MM.1S (cell line): ENCODE measurements around the gene ATP10B.

Experiments
- DNase-seq: peaks from one replicate; pipeline ENCODE4 v3.0.0-alpha.2; 2015
- H2AFZ ChIP-seq: fragments of 300-600 bp; sonication (generic); 2 replicates; pipeline ENCODE4 v1.6.0; 2016; ENCODE audit warnings: antibody characterized with exemption, low read length
- H3F3A ChIP-seq: fragments of 300-600 bp; sonication (generic); 2 replicates; pipeline ENCODE4 v1.6.1; 2016; ENCODE audit warnings: mild to moderate bottlenecking, antibody characterized with exemption, low read length, moderate library complexity, mixed read lengths; ENCODE audit not compliant: insufficient read depth
- H3K27ac ChIP-seq: fragments of 300-600 bp; sonication (generic); 2 replicates; pipeline ENCODE4 v1.5.1; 2016; ENCODE audit warnings: mild to moderate bottlenecking, low read length
- H3K27me3 ChIP-seq: fragments of 300-600 bp; sonication (generic); replicated peaks from 2 replicates; pipeline ENCODE4 v1.6.0; 2016; ENCODE audit warnings: low read length; ENCODE audit not compliant: insufficient read depth
- H3K36me3 ChIP-seq: fragments of 300-600 bp; sonication (generic); replicated peaks from 2 replicates; pipeline ENCODE4 v1.6.1; 2016; ENCODE audit warnings: mild to moderate bottlenecking, low read length, mixed read lengths; ENCODE audit not compliant: insufficient read depth
- H3K4me1 ChIP-seq: fragments of 300-600 bp; sonication (generic); 2 replicates; pipeline ENCODE4 v1.6.1; 2016; ENCODE audit warnings: low read length, mixed read lengths
- H3K4me2 ChIP-seq: fragments of 300-600 bp; sonication (generic); 2 replicates; pipeline ENCODE4 v1.6.0; 2016; ENCODE audit warnings: low read depth, low read length
- H3K4me3 ChIP-seq: fragments of 300-600 bp; sonication (generic); 2 replicates; pipeline ENCODE4 v1.5.1; 2016; ENCODE audit warnings: low read length, mixed read lengths
- H3K79me2 ChIP-seq: fragments of 300-600 bp; sonication (generic); 2 replicates; pipeline ENCODE4 v1.6.1; 2016; ENCODE audit warnings: mixed run types, low read length, mixed read lengths
- H3K9ac ChIP-seq: fragments of 300-600 bp; sonication (generic); 2 replicates; pipeline ENCODE4 v1.6.1; 2016; ENCODE audit warnings: low read length, mixed read lengths
- H3K9me2 ChIP-seq: fragments of 300-600 bp; sonication (generic); replicated peaks from 2 replicates; pipeline ENCODE4 v1.6.1; 2016; ENCODE audit warnings: mild to moderate bottlenecking, low read length, mixed read lengths; ENCODE audit not compliant: insufficient read depth
- H3K9me3 ChIP-seq: fragments of 300-600 bp; sonication (generic); replicated peaks from 2 replicates; pipeline ENCODE4 v1.6.1; 2016; ENCODE audit warnings: mild to moderate bottlenecking, low read length, mixed read lengths; ENCODE audit not compliant: insufficient read depth
- H4K20me1 ChIP-seq: fragments of 300-600 bp; sonication (generic); 2 replicates; pipeline ENCODE4 v1.6.1; 2016; ENCODE audit warnings: mild to moderate bottlenecking, low read length, moderate library complexity, mixed read lengths; ENCODE audit not compliant: insufficient read depth
- EZH2 ChIP-seq: fragments of 300-600 bp; sonication (generic); optimal IDR thresholded peaks from 2 replicates; pipeline ENCODE3; 2017; ENCODE audit warnings: low read depth, mild to moderate bottlenecking, antibody characterized with exemption, low read length, mixed read lengths
- EZH2phosphoT487 ChIP-seq: fragments of 300-600 bp; sonication (generic); IDR thresholded peaks from 2 replicates; pipeline ENCODE4 v1.6.1; 2018; ENCODE audit warnings: antibody characterized with exemption, low read length
- TF ChIP-seq, protein P1 (sequence below): fragments of 300-600 bp; sonication (generic); IDR thresholded peaks from 2 replicates; pipeline ENCODE4 v1.5.1; 2016; ENCODE audit warnings: antibody characterized with exemption, low read length, mixed read lengths

Gene ATP10B

DNA sequence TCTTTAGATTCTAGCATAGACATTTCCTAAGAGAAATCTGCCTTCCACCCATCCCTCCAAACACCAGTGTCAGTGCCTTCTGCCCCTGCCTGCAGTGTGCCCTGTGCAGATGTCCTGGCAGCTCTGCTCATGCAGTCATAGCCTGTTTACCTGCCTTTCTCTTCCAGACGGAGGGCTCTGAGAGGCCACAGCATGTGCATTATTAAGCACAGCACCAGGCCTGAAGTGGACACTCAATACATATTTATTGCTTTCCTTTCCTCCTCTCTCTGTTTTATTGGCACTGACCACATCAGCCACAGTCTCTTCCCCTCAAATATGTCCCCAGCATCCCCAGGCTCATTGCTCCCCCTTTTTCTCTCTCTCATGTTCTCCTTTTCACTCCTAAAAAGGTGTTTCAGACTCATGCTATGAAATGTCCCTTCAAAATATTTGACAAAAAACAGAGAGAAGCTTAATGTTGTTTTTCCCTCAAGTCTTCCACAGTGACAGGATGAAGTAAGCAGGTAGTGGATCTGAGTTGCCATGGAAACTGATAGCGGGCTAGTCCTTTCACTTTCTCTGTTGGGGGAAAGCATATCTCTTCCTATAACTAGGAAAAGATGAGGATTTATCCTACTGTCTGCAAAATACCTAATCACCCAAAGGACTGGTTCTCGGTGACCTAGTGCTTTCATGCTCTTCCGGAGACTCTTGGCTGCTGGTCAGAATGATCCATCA lies 100.9 kb downstream of the ATP10B start:
- Histone ChIP-seq H3K9me2 (no peaks in the 10 kb centered on the region), H4K20me1 (no peaks in the 10 kb centered on the region), H2AFZ (no peak overlapping the region), H3K9ac (no peak overlapping the region), H3K36me3 (no peaks in the 10 kb centered on the region), H3K4me2 (peak overlapping the region; percentile 12; the same call in 1 of the 2 replicates), H3K27me3 (no peaks in the 10 kb centered on the region), H3K27ac (no peak overlapping the region), H3K4me1 (peaks cover 46% of the 10 kb centered on the region), H3F3A (peaks cover 28% of the 10 kb centered on the region), H3K9me3 (no peaks in the 10 kb centered on the region), H3K4me3 (no peak overlapping the region), H3K79me2 (no peaks in the 10 kb centered on the region)
- TF ChIP-seq, protein P1, sequence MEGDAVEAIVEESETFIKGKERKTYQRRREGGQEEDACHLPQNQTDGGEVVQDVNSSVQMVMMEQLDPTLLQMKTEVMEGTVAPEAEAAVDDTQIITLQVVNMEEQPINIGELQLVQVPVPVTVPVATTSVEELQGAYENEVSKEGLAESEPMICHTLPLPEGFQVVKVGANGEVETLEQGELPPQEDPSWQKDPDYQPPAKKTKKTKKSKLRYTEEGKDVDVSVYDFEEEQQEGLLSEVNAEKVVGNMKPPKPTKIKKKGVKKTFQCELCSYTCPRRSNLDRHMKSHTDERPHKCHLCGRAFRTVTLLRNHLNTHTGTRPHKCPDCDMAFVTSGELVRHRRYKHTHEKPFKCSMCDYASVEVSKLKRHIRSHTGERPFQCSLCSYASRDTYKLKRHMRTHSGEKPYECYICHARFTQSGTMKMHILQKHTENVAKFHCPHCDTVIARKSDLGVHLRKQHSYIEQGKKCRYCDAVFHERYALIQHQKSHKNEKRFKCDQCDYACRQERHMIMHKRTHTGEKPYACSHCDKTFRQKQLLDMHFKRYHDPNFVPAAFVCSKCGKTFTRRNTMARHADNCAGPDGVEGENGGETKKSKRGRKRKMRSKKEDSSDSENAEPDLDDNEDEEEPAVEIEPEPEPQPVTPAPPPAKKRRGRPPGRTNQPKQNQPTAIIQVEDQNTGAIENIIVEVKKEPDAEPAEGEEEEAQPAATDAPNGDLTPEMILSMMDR = no peak
- TF ChIP-seq EZH2 = no peak
- TF ChIP-seq EZH2phosphoT487 = no peak
- no peak for DNase-seq

DNA sequence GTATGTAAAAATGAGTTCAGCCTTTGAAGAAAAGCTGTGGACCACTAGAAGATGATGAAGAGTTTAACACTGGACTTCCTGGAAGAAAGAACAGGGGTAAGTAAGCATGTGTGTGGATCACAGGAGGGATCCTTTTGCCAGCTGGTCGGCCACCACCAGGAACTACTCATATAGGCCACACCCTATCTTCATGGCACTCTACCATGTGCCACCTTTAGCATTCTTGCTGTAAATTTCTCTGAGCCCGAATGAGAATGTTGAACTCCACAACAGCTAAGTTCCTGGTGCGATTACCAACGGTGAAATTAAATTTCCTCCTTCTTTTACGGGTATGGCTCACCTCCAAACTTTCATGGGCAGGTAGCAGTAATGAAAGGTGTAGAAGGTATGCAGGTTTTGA lies 102.3 kb downstream of the ATP10B start:
- Histone ChIP-seq H3K4me3 (no peak overlapping the region), H4K20me1 (no peaks in the 10 kb centered on the region), H3K27ac (peak overlapping the region; percentile 96), H3K27me3 (no peaks in the 10 kb centered on the region), H3K79me2 (no peaks in the 10 kb centered on the region), H3F3A (peaks cover 28% of the 10 kb centered on the region), H3K9me2 (no peaks in the 10 kb centered on the region), H3K4me1 (peaks cover 60% of the 10 kb centered on the region), H3K9me3 (no peaks in the 10 kb centered on the region), H3K36me3 (no peaks in the 10 kb centered on the region), H3K4me2 (peak overlapping the region; percentile 31; the same call in 1 of the 2 replicates), H2AFZ (peak overlapping the region; percentile 30; the same call in 1 of the 2 replicates), H3K9ac (no peak overlapping the region)
- TF ChIP-seq, protein P1 = no peak
- TF ChIP-seq EZH2 (no peak), EZH2phosphoT487 (no peak)
- DNase-seq = no peak

DNA sequence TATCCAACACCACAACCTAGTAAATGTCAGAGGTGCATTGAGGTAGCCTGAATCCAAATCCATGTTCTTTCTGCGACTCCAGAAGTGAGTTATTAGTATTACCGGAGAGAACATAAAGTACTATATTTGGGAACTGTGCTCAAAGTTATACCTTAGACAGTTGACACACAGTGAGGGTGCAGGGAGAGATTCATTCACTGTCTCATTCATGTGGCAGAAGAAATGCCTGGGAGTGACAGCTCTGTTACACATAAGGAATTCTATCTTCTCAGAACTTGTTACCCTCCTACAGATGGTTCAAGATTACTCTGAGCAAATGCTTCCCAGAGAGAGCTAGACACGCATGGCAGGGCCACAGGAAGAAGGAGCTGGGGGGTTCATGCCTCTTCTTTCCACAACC lies 103.0 kb downstream of the ATP10B start:
- H3K9ac ChIP-seq = 0 out of 2 replicates have a peak overlapping the region, but pooled peaks have one; percentile 4
- no peaks in the 10 kb centered on the region for H3K9me2 ChIP-seq
- peak overlapping the region; percentile 31 for H3K4me2 ChIP-seq
- no peaks in the 10 kb centered on the region for H3K79me2 ChIP-seq
- TF ChIP-seq, protein P1 = no peak
- TF ChIP-seq EZH2phosphoT487 = no peak
- TF ChIP-seq EZH2 = no peak
- H3K27ac ChIP-seq = peak overlapping the region; percentile 96
- H3K9me3 ChIP-seq = no peaks in the 10 kb centered on the region
- H3K36me3 ChIP-seq = no peaks in the 10 kb centered on the region
- H3K4me1 ChIP-seq = peaks cover 66% of the 10 kb centered on the region
- H2AFZ ChIP-seq = peak overlapping the region; percentile 30; the same call in 1 of the 2 replicates
- no peaks in the 10 kb centered on the region for H4K20me1 ChIP-seq
- no peak for DNase-seq
- peaks cover 28% of the 10 kb centered on the region for H3F3A ChIP-seq
- no peaks in the 10 kb centered on the region for H3K27me3 ChIP-seq
- no peak overlapping the region for H3K4me3 ChIP-seq
